K562 (cell line): Measurements from ENCODE around the gene PLEKHG4B. TPM values are rescaled to one million over a fixed set of nuclear protein-coding genes. Genes with fewer than 3 reads are reported as not detected.

ENCODE experiments used
- HMGXB4 ChIP-seq: sonication (generic); formaldehyde crosslinking; IDR thresholded peaks from 2 replicates; pipeline ENCODE4 v1.8.1; 2023; ENCODE audit warnings: mild to moderate bottlenecking, missing genetic modification reagents
- RERE ChIP-seq: sonication (generic); formaldehyde crosslinking; IDR thresholded peaks from 2 replicates; pipeline ENCODE4 v1.8.0; 2023; ENCODE audit warnings: missing genetic modification reagents, mild to moderate bottlenecking, borderline replicate concordance
- SRSF1 ChIP-seq: fragments of 200-400 bp; formaldehyde crosslinking; IDR thresholded peaks from 2 replicates; pipeline ENCODE4 v1.6.1; 2017; ENCODE audit warnings: mild to moderate bottlenecking, low read depth, low read length, moderate library complexity
- ZNF512 ChIP-seq: IDR thresholded peaks from 2 replicates; pipeline ENCODE4 v1.6.1; 2016; ENCODE audit warnings: missing genetic modification characterization, missing compliant biosample characterization
- ZNF518B ChIP-seq: fragments of 250-450 bp; sonication (Bioruptor Pico); IDR thresholded peaks from 2 replicates; pipeline ENCODE4 v1.5.0; 2021; ENCODE audit warnings: mild to moderate bottlenecking, moderate library complexity
- polyA plus RNA-seq, 8 experiments: library from polyadenylated mRNA; depleted of rRNA in 4 of 8; stranded (reverse) in 5 of 8; unstranded in 3 of 8; fragments of >200 nt; fragmentation: Nextera tagmentation in 2 of 8; fragmentation: Illumina TruSeq in 1 of 8; extraction: Ambion mirVana in 2 of 8; extraction: Trizol in 1 of 8; gene quantifications; 2 replicates each; pipeline versions ENCODE4 v1.2.1 to v1.2.3, GENCODE V29; 2011 to 2014; ENCODE audit warnings: inconsistent platforms in 1 of 8, missing spikeins in 1 of 8
- total RNA-seq, 7 experiments: library from RNA; depleted of rRNA in 6 of 7; stranded (reverse); fragments of >200 nt in 6 of 7; fragmentation: Illumina TruSeq in 2 of 7; extraction: Trizol in 2 of 7; gene quantifications; 2 replicates each; pipeline versions ENCODE4 v1.2.1 to v1.2.3, GENCODE V29; 2011 to 2021; ENCODE audit warnings: low replicate concordance in 1 of 7

PLEKHG4B gene
- total and polyA plus RNA-seq, 9 of the 15 experiments (the other 6 are each of a cell fraction or from before 2014, with no cell fraction given) = 0.02 TPM; not detected in 8

- TF ChIP-seq ZNF512 (tag) (no peak), SRSF1 (no peak), RERE (CRISPR knock-in tag) (no peak), HMGXB4 (no peak), ZNF518B (no peak)
These were observed 41.1 kb upstream of the PLEKHG4B start (continued) for GRCh38 chr5:50724-51499.
